T-cell (primary cell): ENCODE data around the gene HCFC1R1. TPM values are rescaled to one million over a fixed set of nuclear protein-coding genes. Genes with fewer than 3 reads are reported as not detected.

ENCODE experiments used
- total RNA-seq, 35 experiments: library from RNA in 6 of 35; stranded (reverse) in 6 of 35; fragments of 120-200 nt in 1 of 35; gene quantifications; one replicate each; pipeline versions ENCODE4 v1.2.1 to v1.2.4 and lab custom pipeline; 2013 to 2026

The HCFC1R1 gene
- total RNA-seq, 5 donors from 2014 or later (not counting 1 experiment from before 2014, with no cell fraction given), result 11.4 to 25.9 (median 22.3) TPM

Other genes starting within 250 kb of the HCFC1R1 start
- 100 to 1,000 TPM in 4 of 5 donors, 10 to 100 TPM in 1; 71.8 to 153 (median 131) TPM for gene ELOB, start 246.7 kb downstream of the HCFC1R1 start, total RNA-seq
- not detected for gene PRSS33, start 236.4 kb downstream of the HCFC1R1 start, total RNA-seq
- not detected for gene PRSS41, start 225.5 kb downstream of the HCFC1R1 start, total RNA-seq
- 1 to 10 TPM in 4 of 5 donors, under 1 TPM in 1; 0.90 to 8.3 (median 3.3) TPM for gene PRSS21, start 206.7 kb downstream of the HCFC1R1 start, total RNA-seq
- gene ZG16B, start 193.6 kb downstream of the HCFC1R1 start, total RNA-seq, result under 1 TPM in 1 of 5 donors, not detected in 4; 0.43 TPM
- 1 to 10 TPM in 3 of 5 donors, under 1 TPM in 1, not detected in 1; 0.56 to 2.6 (median 1.4) TPM for gene PRSS22, start 165.8 kb downstream of the HCFC1R1 start, total RNA-seq
- 10 to 100 TPM; 12.1 to 31.4 (median 25.6) TPM for gene FLYWCH2, start 140.7 kb downstream of the HCFC1R1 start, total RNA-seq
- 100 to 1,000 TPM in 3 of 5 donors, 10 to 100 TPM in 2; 83.0 to 144 (median 106) TPM for gene FLYWCH1, start 112.0 kb downstream of the HCFC1R1 start, total RNA-seq
- under 1 TPM in 1 of 5 donors, not detected in 4; 0.15 TPM for gene KREMEN2, start 59.7 kb downstream of the HCFC1R1 start, total RNA-seq
- gene PAQR4, start 54.6 kb downstream of the HCFC1R1 start, total RNA-seq, result 1 to 10 TPM; 1.9 to 3.3 (median 3.1) TPM
- gene PKMYT1, start 43.5 kb downstream of the HCFC1R1 start, total RNA-seq, result 1 to 10 TPM; 1.3 to 3.1 (median 1.7) TPM
- gene CLDN9, start 11.0 kb downstream of the HCFC1R1 start, total RNA-seq, result under 1 TPM in 1 of 5 donors, not detected in 4; 0.16 TPM
- gene CLDN6, start 5.8 kb downstream of the HCFC1R1 start, total RNA-seq, result 1 to 10 TPM in 1 of 5 donors, under 1 TPM in 2, not detected in 2; 0.30 to 1.1 (median 0.85) TPM
- gene TNFRSF12A, start 3.6 kb downstream of the HCFC1R1 start, total RNA-seq, result 1 to 10 TPM in 4 of 5 donors, under 1 TPM in 1; 0.43 to 3.7 (median 2.5) TPM
- 10 to 100 TPM; 23.7 to 32.8 (median 31.7) TPM for gene THOC6, start 93 bp upstream of the HCFC1R1 start, total RNA-seq
- gene BICDL2, start 13.0 kb upstream of the HCFC1R1 start, total RNA-seq, result under 1 TPM in 3 of 5 donors, not detected in 2; 0.13 to 0.16 (median 0.15) TPM
- 1 to 10 TPM; 1.6 to 9.6 (median 4.1) TPM for gene MMP25, start 22.6 kb upstream of the HCFC1R1 start, total RNA-seq
- gene IL32, start 41.7 kb upstream of the HCFC1R1 start, total RNA-seq, result 1,000 to 10,000 TPM in 2 of 5 donors, 100 to 1,000 TPM in 3; 736 to 1,200 (median 999) TPM
- gene ZSCAN10, start 75.4 kb upstream of the HCFC1R1 start, total RNA-seq, result under 1 TPM in 4 of 5 donors, not detected in 1; 0.19 to 0.64 (median 0.39) TPM
- gene ZNF205, start 88.6 kb upstream of the HCFC1R1 start, total RNA-seq, result under 1 TPM in 1 of 5 donors, not detected in 4; 0.38 TPM
- gene ZNF213, start 111.1 kb upstream of the HCFC1R1 start, total RNA-seq, result 10 to 100 TPM in 3 of 5 donors, 1 to 10 TPM in 2; 3.1 to 16.9 (median 12.8) TPM
- not detected for gene OR1F1, start 164.3 kb upstream of the HCFC1R1 start, total RNA-seq
- gene ZNF200, start 211.2 kb upstream of the HCFC1R1 start, total RNA-seq, result 10 to 100 TPM in 3 of 5 donors, 1 to 10 TPM in 2; 7.6 to 21.3 (median 20.1) TPM
- gene MEFV, start 232.7 kb upstream of the HCFC1R1 start, total RNA-seq, result under 1 TPM in 4 of 5 donors, not detected in 1; 0.10 to 0.38 (median 0.19) TPM